RWPE2 (cell line): ENCODE results near the gene NLK.
"Not testable (repeated sequence)": the region's sequence is repeated elsewhere in the genome, so short reads cannot be mapped to it uniquely, and the experiment has no call there.

ENCODE experiments used
- ATAC-seq: fragments of 200-7000 bp; cut with Tn5 transposase; 3 replicates; pipeline ENCODE4 v1.9.1; 2021; ENCODE audit warnings: low read depth
- DNase-seq: peaks from one replicate; pipeline ENCODE4 v3.0.0-alpha.2; 2020; ENCODE audit warnings: low spot score
- H3K27ac ChIP-seq: fragments of 450-650 bp; 2 replicates; pipeline ENCODE4 v1.5.1; 2017; ENCODE audit warnings: mild to moderate bottlenecking; ENCODE audit not compliant: poor library complexity, severe bottlenecking
- H3K27me3 ChIP-seq: fragments of 250-450 bp; sonication (Bioruptor Pico); 2 replicates; pipeline ENCODE4 v1.5.1; 2021; ENCODE audit warnings: mild to moderate bottlenecking, moderate library complexity; ENCODE audit not compliant: insufficient read depth, poor library complexity, severe bottlenecking
- H3K36me3 ChIP-seq: fragments of 250-450 bp; sonication (Bioruptor Pico); 2 replicates; pipeline ENCODE4 v1.5.1; 2020; ENCODE audit warnings: low read depth, mild to moderate bottlenecking, moderate library complexity
- H3K4me1 ChIP-seq: fragments of 250-450 bp; sonication (Bioruptor Pico); 2 replicates; pipeline ENCODE4 v1.5.1; 2021; ENCODE audit warnings: mild to moderate bottlenecking, moderate library complexity; ENCODE audit not compliant: insufficient read depth, poor library complexity, severe bottlenecking
- H3K4me3 ChIP-seq: fragments of 250-450 bp; sonication (Bioruptor Pico); 2 replicates; pipeline ENCODE4 v1.5.1; 2021; ENCODE audit warnings: mild to moderate bottlenecking, moderate library complexity; ENCODE audit not compliant: severe bottlenecking
- H3K9me3 ChIP-seq: fragments of 250-450 bp; sonication (Bioruptor Pico); 2 replicates; pipeline ENCODE4 v1.5.1; 2021; ENCODE audit warnings: mild to moderate bottlenecking, moderate library complexity; ENCODE audit not compliant: severe bottlenecking
- CTCF ChIP-seq: fragments of 450-650 bp; IDR thresholded peaks from one replicate; pipeline ENCODE4 v1.5.1; 2017; ENCODE audit warnings: mild to moderate bottlenecking, moderate library complexity; ENCODE audit not compliant: poor library complexity, severe bottlenecking

The NLK gene

GRCh38 chr17:28097901-28098300 lies 55.4 kb downstream of the NLK start:
- no peak for TF ChIP-seq CTCF
- ATAC-seq = no peak

GRCh38 chr17:28098591-28098990 lies 56.1 kb downstream of the NLK start:
- H3K36me3 ChIP-seq = peaks cover 22% of the 10 kb centered on the region
- not testable (repeated sequence) for H3K4me1 ChIP-seq, H3K9me3 ChIP-seq, H3K27ac ChIP-seq, ATAC-seq, DNase-seq, H3K27me3 ChIP-seq, H3K4me3 ChIP-seq

More at GRCh38 chr17:28097901-28098300, 55.4 kb downstream of the NLK start:
- peaks cover 22% of the 10 kb centered on the region for H3K36me3 ChIP-seq
- H3K27me3 ChIP-seq = no peaks in the 10 kb centered on the region
- no peak overlapping the region for H3K4me3 ChIP-seq
- H3K27ac ChIP-seq = no peak overlapping the region
- DNase-seq = no peak
- H3K9me3 ChIP-seq = no peaks in the 10 kb centered on the region
- no peaks in the 10 kb centered on the region for H3K4me1 ChIP-seq

- Histone ChIP-seq H3K27ac (no peak overlapping the region), H3K4me3 (no peak overlapping the region), H3K36me3 (peaks cover 22% of the 10 kb centered on the region), H3K27me3 (no peaks in the 10 kb centered on the region), H3K9me3 (no peaks in the 10 kb centered on the region), H3K4me1 (no peaks in the 10 kb centered on the region)
- ATAC-seq (no peak), DNase-seq (no peak)
- no peak for TF ChIP-seq CTCF
Observed at GRCh38 chr17:28100251-28100650, 57.8 kb downstream of the NLK start.

DNA sequence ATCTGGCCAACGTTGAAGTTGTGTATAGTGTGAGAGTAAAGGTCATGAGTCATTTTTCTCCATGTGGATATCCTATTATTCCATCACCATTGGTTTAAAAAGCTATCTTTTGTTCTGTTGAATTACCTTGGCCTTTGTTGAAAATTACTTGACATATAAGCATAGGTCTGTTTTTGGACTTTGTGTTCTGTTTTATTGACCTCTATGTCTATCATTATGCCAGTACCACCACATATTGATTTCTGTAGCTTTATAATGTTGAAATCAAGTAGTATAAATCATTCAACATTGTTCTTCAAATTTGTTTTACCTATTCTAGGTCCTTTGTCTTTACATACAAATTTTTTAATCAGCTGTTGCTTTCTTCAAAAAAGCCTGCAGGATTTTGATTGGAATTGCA lies 58.5 kb downstream of the NLK start:
- no peak for TF ChIP-seq CTCF
- no peak for DNase-seq
- no peak overlapping the region for H3K27ac ChIP-seq
- H3K36me3 ChIP-seq = peaks cover 23% of the 10 kb centered on the region
- H3K9me3 ChIP-seq = no peaks in the 10 kb centered on the region
- H3K4me1 ChIP-seq = no peaks in the 10 kb centered on the region
- H3K27me3 ChIP-seq = no peaks in the 10 kb centered on the region
- no peak overlapping the region for H3K4me3 ChIP-seq
- ATAC-seq = no peak

GRCh38 chr17:28101919-28102318 lies 59.4 kb downstream of the NLK start:
- no peak overlapping the region for H3K4me3 ChIP-seq
- no peaks in the 10 kb centered on the region for H3K4me1 ChIP-seq
- peaks cover 29% of the 10 kb centered on the region for H3K36me3 ChIP-seq
- DNase-seq (no peak), ATAC-seq (no peak)
- H3K27me3 ChIP-seq = no peaks in the 10 kb centered on the region
- H3K9me3 ChIP-seq = no peaks in the 10 kb centered on the region
- H3K27ac ChIP-seq = no peak overlapping the region
- TF ChIP-seq CTCF = no peak

GRCh38 chr17:28105501-28105900 lies 63.0 kb downstream of the NLK start:
- H3K4me3 ChIP-seq = no peak overlapping the region
- ATAC-seq (no peak), DNase-seq (no peak)
- no peak overlapping the region for H3K27ac ChIP-seq
- no peak for TF ChIP-seq CTCF
- no peaks in the 10 kb centered on the region for H3K27me3 ChIP-seq
- H3K9me3 ChIP-seq = peaks cover 2% of the 10 kb centered on the region
- no peaks in the 10 kb centered on the region for H3K4me1 ChIP-seq
- H3K36me3 ChIP-seq = peaks cover 19% of the 10 kb centered on the region
